Panc1 (cell line): ENCODE results near the gene MRPS5.

Experiments used
- TF ChIP-seq, protein P1 (sequence below): fragments of 450-650 bp; IDR thresholded peaks from 2 replicates; pipeline ENCODE4 v1.5.1; 2017; ENCODE audit warnings: mild to moderate bottlenecking
- TF ChIP-seq, protein P2 (sequence below), 2 experiments: IDR thresholded peaks; 2 replicates each; pipeline ENCODE4 v1.6.1; 2011 to 2012; ENCODE audit warnings: low read depth in 2 of 2, control low read depth in 1 of 2, low read length in 1 of 2, mild to moderate bottlenecking in 1 of 2, moderate library complexity in 1 of 2; ENCODE audit not compliant: insufficient read depth in 1 of 2

- TF ChIP-seq, protein P1, sequence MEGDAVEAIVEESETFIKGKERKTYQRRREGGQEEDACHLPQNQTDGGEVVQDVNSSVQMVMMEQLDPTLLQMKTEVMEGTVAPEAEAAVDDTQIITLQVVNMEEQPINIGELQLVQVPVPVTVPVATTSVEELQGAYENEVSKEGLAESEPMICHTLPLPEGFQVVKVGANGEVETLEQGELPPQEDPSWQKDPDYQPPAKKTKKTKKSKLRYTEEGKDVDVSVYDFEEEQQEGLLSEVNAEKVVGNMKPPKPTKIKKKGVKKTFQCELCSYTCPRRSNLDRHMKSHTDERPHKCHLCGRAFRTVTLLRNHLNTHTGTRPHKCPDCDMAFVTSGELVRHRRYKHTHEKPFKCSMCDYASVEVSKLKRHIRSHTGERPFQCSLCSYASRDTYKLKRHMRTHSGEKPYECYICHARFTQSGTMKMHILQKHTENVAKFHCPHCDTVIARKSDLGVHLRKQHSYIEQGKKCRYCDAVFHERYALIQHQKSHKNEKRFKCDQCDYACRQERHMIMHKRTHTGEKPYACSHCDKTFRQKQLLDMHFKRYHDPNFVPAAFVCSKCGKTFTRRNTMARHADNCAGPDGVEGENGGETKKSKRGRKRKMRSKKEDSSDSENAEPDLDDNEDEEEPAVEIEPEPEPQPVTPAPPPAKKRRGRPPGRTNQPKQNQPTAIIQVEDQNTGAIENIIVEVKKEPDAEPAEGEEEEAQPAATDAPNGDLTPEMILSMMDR, result no peak
- TF ChIP-seq, protein P2, sequence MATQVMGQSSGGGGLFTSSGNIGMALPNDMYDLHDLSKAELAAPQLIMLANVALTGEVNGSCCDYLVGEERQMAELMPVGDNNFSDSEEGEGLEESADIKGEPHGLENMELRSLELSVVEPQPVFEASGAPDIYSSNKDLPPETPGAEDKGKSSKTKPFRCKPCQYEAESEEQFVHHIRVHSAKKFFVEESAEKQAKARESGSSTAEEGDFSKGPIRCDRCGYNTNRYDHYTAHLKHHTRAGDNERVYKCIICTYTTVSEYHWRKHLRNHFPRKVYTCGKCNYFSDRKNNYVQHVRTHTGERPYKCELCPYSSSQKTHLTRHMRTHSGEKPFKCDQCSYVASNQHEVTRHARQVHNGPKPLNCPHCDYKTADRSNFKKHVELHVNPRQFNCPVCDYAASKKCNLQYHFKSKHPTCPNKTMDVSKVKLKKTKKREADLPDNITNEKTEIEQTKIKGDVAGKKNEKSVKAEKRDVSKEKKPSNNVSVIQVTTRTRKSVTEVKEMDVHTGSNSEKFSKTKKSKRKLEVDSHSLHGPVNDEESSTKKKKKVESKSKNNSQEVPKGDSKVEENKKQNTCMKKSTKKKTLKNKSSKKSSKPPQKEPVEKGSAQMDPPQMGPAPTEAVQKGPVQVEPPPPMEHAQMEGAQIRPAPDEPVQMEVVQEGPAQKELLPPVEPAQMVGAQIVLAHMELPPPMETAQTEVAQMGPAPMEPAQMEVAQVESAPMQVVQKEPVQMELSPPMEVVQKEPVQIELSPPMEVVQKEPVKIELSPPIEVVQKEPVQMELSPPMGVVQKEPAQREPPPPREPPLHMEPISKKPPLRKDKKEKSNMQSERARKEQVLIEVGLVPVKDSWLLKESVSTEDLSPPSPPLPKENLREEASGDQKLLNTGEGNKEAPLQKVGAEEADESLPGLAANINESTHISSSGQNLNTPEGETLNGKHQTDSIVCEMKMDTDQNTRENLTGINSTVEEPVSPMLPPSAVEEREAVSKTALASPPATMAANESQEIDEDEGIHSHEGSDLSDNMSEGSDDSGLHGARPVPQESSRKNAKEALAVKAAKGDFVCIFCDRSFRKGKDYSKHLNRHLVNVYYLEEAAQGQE (IDR thresholded peaks at IDR 0.05; ENCODE audit: insufficient read depth in 1 of 2, low read depth in 2 of 2, low read length in 1 of 2), result no peak
Measured at GRCh38 chr2:95036596-95037383, 84.8 kb downstream of the MRPS5 start.
